PC-3 (cell line): Measurements from ENCODE around the gene CLEC14A.

Experiments used
- CTCF ChIP-seq: fragments of 300-600 bp; sonication (generic); conservative IDR thresholded peaks from 2 replicates; pipeline ENCODE4 v1.5.1; 2017; ENCODE audit warnings: antibody characterized with exemption, low read depth, mild to moderate bottlenecking, low read length
- EZH2 ChIP-seq: fragments of 300-600 bp; sonication (generic); IDR thresholded peaks from one replicate; pipeline ENCODE4 v1.6.1; 2017; ENCODE audit warnings: antibody characterized with exemption, mild to moderate bottlenecking, low read length; ENCODE audit not compliant: unreplicated experiment
- EZH2phosphoT487 ChIP-seq: fragments of 300-600 bp; sonication (generic); IDR thresholded peaks from 2 replicates; pipeline ENCODE4 v1.6.1; 2018; ENCODE audit warnings: mild to moderate bottlenecking, antibody characterized with exemption, low read length, borderline replicate concordance

- TF ChIP-seq EZH2phosphoT487 (no peak), CTCF (no peak), EZH2 (no peak)
These were observed 29.9 kb downstream of the CLEC14A start for GRCh38 chr14:38225946-38226345.
